ENCODE results near the gene LRRC26. TPM values are rescaled to one million over a fixed set of nuclear protein-coding genes. Genes with fewer than 3 reads are reported as not detected.

The LRRC26 gene
- total RNA-seq, 1 donor from 2014 or later = 0.43 TPM

- no peak for DNase-seq (ENCODE audit: low spot score)
Measured at GRCh38 chr9:137168573-137168903, 1.3 kb downstream of the LRRC26 start.

GRCh38 chr9:137167747-137168572, 1.9 kb downstream of the LRRC26 start:
- DNase-seq (ENCODE audit: low spot score) = no peak

GRCh38 chr9:137167277-137167746, 2.5 kb downstream of the LRRC26 start:
- no peak for DNase-seq (ENCODE audit: low spot score)

GRCh38 chr9:137166380-137167229, 3.2 kb downstream of the LRRC26 start:
- no peak for DNase-seq (ENCODE audit: low spot score)

GRCh38 chr9:137165250-137165836, 4.5 kb downstream of the LRRC26 start:
- DNase-seq (ENCODE audit: low spot score) = no peak

GRCh38 chr9:137164370-137165249, 5.2 kb downstream of the LRRC26 start:
- no peak for DNase-seq (ENCODE audit: low spot score)

GRCh38 chr9:137163805-137164204, 6.0 kb downstream of the LRRC26 start:
- no peak for DNase-seq (ENCODE audit: low spot score)

- no peak for DNase-seq (ENCODE audit: low spot score)
Measured at GRCh38 chr9:137163365-137163715, 6.5 kb downstream of the LRRC26 start.

- no peak for DNase-seq (ENCODE audit: low spot score)
Measured at GRCh38 chr9:137162505-137163364, 7.1 kb downstream of the LRRC26 start.

- no peak for DNase-seq (ENCODE audit: low spot score)
Measured at GRCh38 chr9:137161558-137162486, 8.0 kb downstream of the LRRC26 start.

- no peak for DNase-seq (ENCODE audit: low spot score)
Measured at GRCh38 chr9:137160716-137161557, 8.9 kb downstream of the LRRC26 start.

- no peak for DNase-seq (ENCODE audit: low spot score)
Measured at GRCh38 chr9:137160054-137160425, 9.8 kb downstream of the LRRC26 start.

- no peak for DNase-seq (ENCODE audit: low spot score)
Measured at GRCh38 chr9:137159105-137160053, 10.5 kb downstream of the LRRC26 start.

- DNase-seq (ENCODE audit: low spot score) = no peak
Measured at GRCh38 chr9:137158625-137159024, 11.2 kb downstream of the LRRC26 start.

GRCh38 chr9:137157618-137158415, 12.0 kb downstream of the LRRC26 start:
- DNase-seq (ENCODE audit: low spot score) = no peak

- DNase-seq (ENCODE audit: low spot score) = no peak
Measured at GRCh38 chr9:137156567-137157375, 13.1 kb downstream of the LRRC26 start.
